IMR-90 (cell line): ENCODE data around the gene PLA2G10. TPM values are rescaled to one million over a fixed set of nuclear protein-coding genes. Genes with fewer than 3 reads are reported as not detected.

ENCODE experiments used
- ATAC-seq: fragments of 200-7000 bp; cut with Tn5 transposase; 2 replicates; pipeline ENCODE4 v1.9.1; 2020; ENCODE audit warnings: low read depth, mild to moderate bottlenecking, moderate library complexity
- BruUV-seq: library from RNA; stranded (reverse); fragments of 400-500 nt; replicated peaks from 2 replicates; lab custom pipeline; 2021; lab: Mats Ljungman, UMichigan
- CTCF ChIA-PET: fragments of 300-600 bp; formaldehyde crosslinking; extraction: SDS; loops from one replicate; lab custom pipeline; 2021; ENCODE audit warnings: antibody characterized with exemption; lab: Yijun Ruan, JAX
- POLR2A ChIA-PET: fragments of 300-600 bp; sonication (Branson Sonifier 250); formaldehyde crosslinking; loops from one replicate; lab custom pipeline; 2022; ENCODE audit warnings: antibody characterized with exemption; ENCODE audit not compliant: unreplicated experiment; lab: Charles Lee
- DNase-seq: peaks from one replicate; pipeline ENCODE4 v3.0.0; 2013
- H2AFZ ChIP-seq: replicated peaks from 2 replicates; pipeline ENCODE3; 2013; ENCODE audit warnings: low read length, mild to moderate bottlenecking; ENCODE audit not compliant: poor library complexity
- H2AK5ac ChIP-seq: 2 replicates; pipeline ENCODE4 v1.6.1; 2013; ENCODE audit warnings: low read depth, low read length, inconsistent platforms
- H2AK9ac ChIP-seq: replicated peaks from 2 replicates; pipeline ENCODE3; 2013; ENCODE audit warnings: mild to moderate bottlenecking, low read depth, low read length, moderate library complexity; ENCODE audit not compliant: poor library complexity
- H2BK120ac ChIP-seq: 2 replicates; pipeline ENCODE4 v1.6.1; 2013; ENCODE audit warnings: low read depth, low read length, inconsistent platforms
- H2BK15ac ChIP-seq: 3 replicates; pipeline ENCODE4 v1.6.1; 2013; ENCODE audit warnings: low read depth, low read length, inconsistent platforms
- H2BK20ac ChIP-seq: 2 replicates; pipeline ENCODE4 v1.6.1; 2013; ENCODE audit warnings: low read depth, mild to moderate bottlenecking, inconsistent platforms, low read length, moderate library complexity
- H2BK5ac ChIP-seq: 2 replicates; pipeline ENCODE4 v1.6.1; 2013; ENCODE audit warnings: mild to moderate bottlenecking, low read depth, low read length, inconsistent platforms; ENCODE audit not compliant: poor library complexity, severe bottlenecking
- H3K14ac ChIP-seq: replicated peaks from 2 replicates; pipeline ENCODE4 v1.6.1; 2013; ENCODE audit warnings: low read depth, low read length, inconsistent platforms
- H3K18ac ChIP-seq: 2 replicates; pipeline ENCODE4 v1.6.1; 2013; ENCODE audit warnings: low read depth, low read length, control low read depth
- H3K23ac ChIP-seq: 2 replicates; pipeline ENCODE4 v1.6.1; 2013; ENCODE audit warnings: low read depth, low read length, inconsistent platforms
- H3K27ac ChIP-seq: 2 replicates; pipeline ENCODE4 v1.5.1; 2013; ENCODE audit warnings: mild to moderate bottlenecking, control low read depth, low read length; ENCODE audit not compliant: insufficient read depth
- H3K27me3 ChIP-seq: 2 replicates; pipeline ENCODE4 v1.6.1; 2013; ENCODE audit warnings: low read length; ENCODE audit not compliant: control insufficient read depth, insufficient read depth
- H3K36me3 ChIP-seq: 2 replicates; pipeline ENCODE4 v1.6.1; 2013; ENCODE audit warnings: low read length, mixed read lengths; ENCODE audit not compliant: control insufficient read depth, insufficient read depth
- H3K4ac ChIP-seq: 2 replicates; pipeline ENCODE4 v1.6.1; 2013; ENCODE audit warnings: low read depth, low read length, inconsistent platforms
- H3K4me1 ChIP-seq: 2 replicates; pipeline ENCODE4 v1.6.1; 2013; ENCODE audit warnings: low read length, mixed read lengths; ENCODE audit not compliant: control insufficient read depth, insufficient read depth
- H3K4me2 ChIP-seq: 2 replicates; pipeline ENCODE4 v1.6.1; 2013; ENCODE audit warnings: low read depth, mild to moderate bottlenecking, control low read depth, low read length, moderate library complexity
- H3K4me3 ChIP-seq: 2 replicates; pipeline ENCODE4 v1.5.1; 2013; ENCODE audit warnings: low read depth, mild to moderate bottlenecking, control low read depth, low read length, moderate library complexity; ENCODE audit not compliant: insufficient read depth
- H3K56ac ChIP-seq: 2 replicates; pipeline ENCODE4 v1.6.1; 2013; ENCODE audit warnings: low read length, inconsistent platforms; ENCODE audit not compliant: insufficient read depth; ENCODE audit errors: extremely low read depth
- H3K79me1 ChIP-seq, 2 experiments: 2 replicates each; pipeline ENCODE4 v1.6.1; 2013; ENCODE audit warnings: low read length in 2 of 2, inconsistent platforms in 1 of 2, low read depth in 1 of 2
- H3K9ac ChIP-seq: 2 replicates; pipeline ENCODE4 v1.6.1; 2013; ENCODE audit warnings: low read depth, low read length, control low read depth
- H3K9me1 ChIP-seq: 2 replicates; pipeline ENCODE4 v1.6.1; 2013; ENCODE audit warnings: low read length, inconsistent platforms; ENCODE audit not compliant: insufficient read depth
- H3K9me3 ChIP-seq: 2 replicates; pipeline ENCODE4 v1.6.1; 2013; ENCODE audit warnings: low read length; ENCODE audit not compliant: control insufficient read depth, insufficient read depth
- H4K20me1 ChIP-seq: 2 replicates; pipeline ENCODE4 v1.6.1; 2013; ENCODE audit warnings: low read length, inconsistent platforms; ENCODE audit not compliant: insufficient read depth
- H4K5ac ChIP-seq: 2 replicates; pipeline ENCODE4 v1.6.1; 2013; ENCODE audit warnings: mild to moderate bottlenecking, low read depth, low read length, control low read depth
- H4K8ac ChIP-seq, 2 experiments: 2 replicates each; pipeline ENCODE4 v1.6.1; 2013; ENCODE audit warnings: low read depth in 2 of 2, low read length in 2 of 2, control low read depth in 1 of 2, inconsistent platforms in 1 of 2
- H4K91ac ChIP-seq: 2 replicates; pipeline ENCODE4 v1.6.1; 2013; ENCODE audit warnings: low read depth, low read length, inconsistent platforms; ENCODE audit not compliant: insufficient read depth
- BHLHE40 ChIP-seq: fragments of 150-350 bp; IDR thresholded peaks from 2 replicates; pipeline ENCODE4 v1.6.1; 2016; ENCODE audit warnings: mild to moderate bottlenecking, low read depth, low read length
- CEBPB ChIP-seq: IDR thresholded peaks from 2 replicates; pipeline ENCODE4 v1.6.1; 2012; ENCODE audit warnings: low read depth, low read length, improper control_type of control experiment
- CHD1 ChIP-seq: IDR thresholded peaks from 2 replicates; pipeline ENCODE4 v1.6.1; 2012; ENCODE audit warnings: low read depth, low read length, improper control_type of control experiment
- CTCF ChIP-seq: conservative IDR thresholded peaks from 2 replicates; pipeline ENCODE4 v1.5.1; 2012; ENCODE audit warnings: mild to moderate bottlenecking, low read depth, low read length, improper control_type of control experiment
- ELK1 ChIP-seq: fragments of 150-350 bp; IDR thresholded peaks from 2 replicates; pipeline ENCODE4 v1.6.1; 2016; ENCODE audit warnings: low read depth, mild to moderate bottlenecking, low read length, moderate library complexity, borderline replicate concordance
- FOS ChIP-seq: fragments of 150-350 bp; IDR thresholded peaks from 2 replicates; pipeline ENCODE4 v1.6.1; 2016; ENCODE audit warnings: low read depth, low read length
- MAFK ChIP-seq: IDR thresholded peaks from 2 replicates; pipeline ENCODE4 v1.6.1; 2012; ENCODE audit warnings: low read depth, low read length, improper control_type of control experiment
- MAZ ChIP-seq: IDR thresholded peaks from 2 replicates; pipeline ENCODE4 v1.6.1; 2012; ENCODE audit warnings: low read depth, mild to moderate bottlenecking, low read length, improper control_type of control experiment, moderate library complexity, borderline replicate concordance
- MXI1 ChIP-seq: IDR thresholded peaks from 2 replicates; pipeline ENCODE4 v1.6.1; 2012; ENCODE audit warnings: low read depth, mild to moderate bottlenecking, low read length, moderate library complexity, borderline replicate concordance
- NFE2L2 ChIP-seq: fragments of 150-350 bp; IDR thresholded peaks from 2 replicates; pipeline ENCODE4 v1.6.1; 2016; ENCODE audit warnings: low read depth, mild to moderate bottlenecking, low read length
- POLR2A ChIP-seq: IDR thresholded peaks from 2 replicates; pipeline ENCODE4 v1.6.1; 2012; ENCODE audit warnings: mild to moderate bottlenecking, low read depth, low read length
- RAD21 ChIP-seq: IDR thresholded peaks from 2 replicates; pipeline ENCODE4 v1.6.1; 2012; ENCODE audit warnings: low read length, improper control_type of control experiment
- RCOR1 ChIP-seq: IDR thresholded peaks from 2 replicates; pipeline ENCODE4 v1.6.1; 2012; ENCODE audit warnings: mild to moderate bottlenecking, low read length, improper control_type of control experiment; ENCODE audit not compliant: insufficient replicate concordance
- RFX5 ChIP-seq: IDR thresholded peaks from 2 replicates; pipeline ENCODE4 v1.8.0; 2012; ENCODE audit warnings: low read depth, mild to moderate bottlenecking, low read length, moderate library complexity
- SMC3 ChIP-seq: fragments of 150-350 bp; IDR thresholded peaks from 2 replicates; pipeline ENCODE4 v1.6.1; 2016; ENCODE audit warnings: low read depth, mild to moderate bottlenecking, antibody characterized with exemption, low read length, moderate library complexity
- WGBS, 2 experiments: methylation state at CpG; one replicate each; pipeline versions ENCODE4 v1.1.5 to v1.1.7; 2013; ENCODE audit warnings: missing lambda C conversion rate in 2 of 2; ENCODE audit not compliant: insufficient read length in 1 of 2; ENCODE audit errors: extremely low coverage in 2 of 2; 5-methylcytosine and 5-hydroxymethylcytosine counted together
- dilution Hi-C: fragments of 300-500 bp; cut with HindIII; formaldehyde crosslinking; loops from one replicate; pipeline ENCODE4 v1.14.3; 2018; ENCODE audit warnings: low sequenced_read_pairs; ENCODE audit not compliant: unreplicated experiment
- in situ Hi-C: fragments of 300-500 bp; cut with MboI; formaldehyde crosslinking; loops from 3 replicates; pipeline ENCODE4 v1.14.3; 2019; ENCODE audit warnings: low sequenced_read_pairs, inconsistent platforms, mixed read lengths
- intact Hi-C: fragments of 100-400 bp; cut with micrococcal nuclease; formaldehyde crosslinking; loops from 2 replicates; pipeline ENCODE4 v1.10.0; 2022
- polyA plus RNA-seq, 3 experiments: library from polyadenylated mRNA; depleted of rRNA; stranded (reverse); fragments of >200 nt; gene quantifications; 2 replicates each; pipeline ENCODE4 v1.2.3, GENCODE V29; 2012; ENCODE audit warnings: low replicate concordance in 1 of 3
- total RNA-seq: library from RNA; depleted of rRNA; stranded (reverse); fragments of >200 nt; gene quantifications from 2 replicates; pipeline ENCODE4 v1.2.3, GENCODE V29; 2012
- TF ChIP-seq, protein P1 (sequence below): fragments of 150-350 bp; IDR thresholded peaks from 2 replicates; pipeline ENCODE4 v1.6.1; 2017; ENCODE audit warnings: mild to moderate bottlenecking, antibody characterized with exemption, low read length, low read depth

Gene PLA2G10
- total and polyA plus RNA-seq, 2 of the 4 experiments (the other 2 are of a cell fraction) = not detected

DNA sequence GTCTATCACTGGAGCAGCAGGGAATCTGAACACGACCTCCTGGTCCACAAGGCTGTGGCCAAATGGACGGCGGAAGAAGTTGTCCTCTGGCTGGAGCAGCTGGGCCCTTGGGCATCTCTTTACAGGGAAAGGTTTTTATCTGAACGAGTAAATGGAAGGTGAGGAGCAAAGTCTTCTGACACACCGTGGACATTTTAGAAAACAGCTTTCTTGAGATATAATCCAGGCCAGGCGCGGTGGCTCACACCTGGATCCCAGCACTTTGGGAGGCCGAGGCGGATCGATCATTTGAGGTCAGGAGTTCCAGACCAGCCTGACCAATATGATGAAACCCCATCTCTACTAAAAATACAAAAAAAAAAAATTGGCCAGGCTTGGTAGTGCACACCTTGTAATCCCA is 44.3 kb downstream of the PLA2G10 start:
- Histone ChIP-seq H3K36me3 (peaks cover 49% of the 10 kb centered on the region), H2AFZ (no peak overlapping the region), H4K91ac (no peak overlapping the region), H3K9ac (no peak overlapping the region), H3K4ac (no peak overlapping the region), H3K56ac (no peak overlapping the region), H3K23ac (no peak overlapping the region), H4K8ac (no peak overlapping the region), H3K9me3 (no peaks in the 10 kb centered on the region), H3K27ac (no peak overlapping the region), H3K9me1 (no peaks in the 10 kb centered on the region), H2BK15ac (no peak overlapping the region), H4K5ac (no peak overlapping the region), H3K18ac (no peak overlapping the region), H3K27me3 (no peaks in the 10 kb centered on the region), H2BK20ac (no peak overlapping the region), H3K79me1 (peaks cover 16 to 17% of the 10 kb centered on the region in 2 experiments), H4K20me1 (no peaks in the 10 kb centered on the region; the same call in 1 of the 2 replicates), H2AK5ac (no peak overlapping the region), H3K4me1 (no peaks in the 10 kb centered on the region), H2BK5ac (no peak overlapping the region), H3K14ac (no peak overlapping the region), H2BK120ac (no peak overlapping the region), H3K4me3 (no peak overlapping the region), H2AK9ac (no peak overlapping the region), H3K4me2 (no peak overlapping the region)
- ATAC-seq (no peak), DNase-seq (no peak)
- intact Hi-C loops = loop anchor here (1.0 kb wide), 1 partner anchor 8 kb away; no protein-coding TSS in a partner anchor
- no TSS peak for BruUV-seq
- CTCF ChIA-PET = no interaction called here
- in situ Hi-C loops = loop anchor here (25.0 kb wide), 1 partner anchor 312 kb away; no protein-coding TSS in a partner anchor
- WGBS, 2 experiments = 89% methylated on average over 6 of the region's 10 CpGs; no CpG with 5 or more reads in 1 of the 2 experiments
- dilution Hi-C loops = no loop called here
- POLR2A ChIA-PET = no interaction called here
- TF ChIP-seq RFX5 (no peak), BHLHE40 (no peak), CHD1 (no peak), FOS (no peak), CEBPB (no peak), MAFK (no peak), RCOR1 (no peak), MXI1 (no peak), POLR2A (no peak), SMC3 (no peak), MAZ (no peak), NFE2L2 (no peak), CTCF (no peak), ELK1 (no peak), RAD21 (no peak)
- TF ChIP-seq, protein P1, sequence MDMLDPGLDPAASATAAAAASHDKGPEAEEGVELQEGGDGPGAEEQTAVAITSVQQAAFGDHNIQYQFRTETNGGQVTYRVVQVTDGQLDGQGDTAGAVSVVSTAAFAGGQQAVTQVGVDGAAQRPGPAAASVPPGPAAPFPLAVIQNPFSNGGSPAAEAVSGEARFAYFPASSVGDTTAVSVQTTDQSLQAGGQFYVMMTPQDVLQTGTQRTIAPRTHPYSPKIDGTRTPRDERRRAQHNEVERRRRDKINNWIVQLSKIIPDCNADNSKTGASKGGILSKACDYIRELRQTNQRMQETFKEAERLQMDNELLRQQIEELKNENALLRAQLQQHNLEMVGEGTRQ = no peak
